ENCODE results near the gene VWA5B2.
A peak's percentile ranks its signal among the peaks of the same experiment; 100 is the strongest.

The VWA5B2 gene

GRCh38 chr3:184227481-184227935, 1.9 kb upstream of the VWA5B2 start:
- H3K27ac Mint-ChIP-seq = no peak overlapping the region
- TF ChIP-seq CTCF (IDR thresholded peaks at IDR 0.05; ENCODE audit: unreplicated experiment in 3 of 3) = peak; percentile 41 to 64 (median 57)

GRCh38 chr3:184228376-184229137, 828 bp upstream of the VWA5B2 start:
- H3K4me1 Mint-ChIP-seq = peaks cover 8% of the 10 kb centered on the region
- H3K27me3 Mint-ChIP-seq (ENCODE audit: low read depth) = peaks cover 82% of the 10 kb centered on the region
- peak overlapping the region; percentile 70 to 82 (median 73) for H3K4me3 Mint-ChIP-seq
- H3K27ac Mint-ChIP-seq = no peak overlapping the region
- no peaks in the 10 kb centered on the region for H3K9me3 Mint-ChIP-seq
- H3K36me3 Mint-ChIP-seq (ENCODE audit: low read depth) = no peaks in the 10 kb centered on the region
- no peak for TF ChIP-seq CTCF (IDR thresholded peaks at IDR 0.05; ENCODE audit: unreplicated experiment in 3 of 3)

More at GRCh38 chr3:184227481-184227935, 1.9 kb upstream of the VWA5B2 start:
- no peaks in the 10 kb centered on the region for H3K9me3 Mint-ChIP-seq
- H3K36me3 Mint-ChIP-seq (ENCODE audit: low read depth) = no peaks in the 10 kb centered on the region
- H3K27me3 Mint-ChIP-seq (ENCODE audit: low read depth) = peaks cover 79% of the 10 kb centered on the region
- peak overlapping the region in 1 of 3 experiments; percentile 15 for H3K4me3 Mint-ChIP-seq
- peaks cover 8% of the 10 kb centered on the region for H3K4me1 Mint-ChIP-seq

GRCh38 chr3:184230081-184230602, 757 bp downstream of the VWA5B2 start:
- H3K36me3 Mint-ChIP-seq (ENCODE audit: low read depth) = no peaks in the 10 kb centered on the region
- peaks cover 8% of the 10 kb centered on the region for H3K4me1 Mint-ChIP-seq
- H3K4me3 Mint-ChIP-seq = no peak overlapping the region
- no peaks in the 10 kb centered on the region for H3K9me3 Mint-ChIP-seq
- H3K27ac Mint-ChIP-seq = no peak overlapping the region
- H3K27me3 Mint-ChIP-seq (ENCODE audit: low read depth) = peaks cover 82% of the 10 kb centered on the region
- TF ChIP-seq CTCF (IDR thresholded peaks at IDR 0.05; ENCODE audit: unreplicated experiment in 3 of 3) = no peak

- no peak for TF ChIP-seq CTCF (IDR thresholded peaks at IDR 0.05; ENCODE audit: unreplicated experiment in 3 of 3)
- Mint-ChIP-seq H3K36me3 (ENCODE audit: low read depth) (no peaks in the 10 kb centered on the region), H3K4me1 (peaks cover 8% of the 10 kb centered on the region), H3K27ac (no peak overlapping the region), H3K9me3 (no peaks in the 10 kb centered on the region), H3K27me3 (ENCODE audit: low read depth) (peaks cover 82% of the 10 kb centered on the region), H3K4me3 (peak overlapping the region; percentile 64 to 74 (median 72))
Measured at GRCh38 chr3:184230603-184231528, 1.5 kb downstream of the VWA5B2 start.

GRCh38 chr3:184231671-184232070, 2.3 kb downstream of the VWA5B2 start:
- H3K4me3 Mint-ChIP-seq = peak overlapping the region; percentile 64 to 74 (median 72)
- no peaks in the 10 kb centered on the region for H3K9me3 Mint-ChIP-seq
- no peaks in the 10 kb centered on the region for H3K36me3 Mint-ChIP-seq (ENCODE audit: low read depth)
- peaks cover 8% of the 10 kb centered on the region for H3K4me1 Mint-ChIP-seq
- H3K27me3 Mint-ChIP-seq (ENCODE audit: low read depth) = peaks cover 77% of the 10 kb centered on the region
- no peak for TF ChIP-seq CTCF (IDR thresholded peaks at IDR 0.05; ENCODE audit: unreplicated experiment in 3 of 3)
- no peak overlapping the region for H3K27ac Mint-ChIP-seq

Measured in nephron (organoid).